ENCODE data around the gene TPRG1. TPM values are rescaled to one million over a fixed set of nuclear protein-coding genes. Genes with fewer than 3 reads are reported as not detected.
A peak's percentile ranks its signal among the peaks of the same experiment; 100 is the strongest.

The TPRG1 gene
- polyA plus RNA-seq, 1 donor (not counting 4 experiments of a cell fraction or from before 2014, with no cell fraction given), result 1.5 TPM

GRCh38 chr3:189192725-189193124, 21.0 kb downstream of the TPRG1 start:
- Histone ChIP-seq H3K27me3 (ENCODE audit: control insufficient read depth, extremely low read depth, insufficient read depth, low read length) (no peaks in the 10 kb centered on the region), H3K27ac (ENCODE audit: control insufficient read depth, insufficient read depth, low read length) (no peak overlapping the region), H3K9ac (ENCODE audit: control insufficient read depth, extremely low read depth, insufficient read depth, low read length) (no peak overlapping the region), H3K9me3 (ENCODE audit: control insufficient read depth, low read depth, low read length) (no peaks in the 10 kb centered on the region), H3K4me2 (ENCODE audit: control insufficient read depth, extremely low read depth, insufficient read depth, low read depth, low read length) (no peak overlapping the region), H3K36me3 (ENCODE audit: control insufficient read depth in 2 of 2, extremely low read depth in 1 of 2, insufficient read depth in 2 of 2, low read length in 2 of 2) (no peaks in the 10 kb centered on the region), H3K9me1 (ENCODE audit: control insufficient read depth, extremely low read depth, insufficient read depth, low read length) (no peaks in the 10 kb centered on the region), H2AFZ (ENCODE audit: control insufficient read depth, low read length) (no peak overlapping the region), H4K20me1 (ENCODE audit: control insufficient read depth, extremely low read depth, insufficient read depth, low read length) (no peaks in the 10 kb centered on the region), H3K4me3 (ENCODE audit: control insufficient read depth in 2 of 3, extremely low read depth in 1 of 3, insufficient read depth in 2 of 3, low read depth in 1 of 3, low read length in 3 of 3) (no peak overlapping the region), H3K4me1 (ENCODE audit: control insufficient read depth, extremely low read depth, insufficient read depth, low read length) (no peaks in the 10 kb centered on the region), H3K79me2 (ENCODE audit: control insufficient read depth, insufficient read depth, low read length) (no peaks in the 10 kb centered on the region)
- DNase-seq (ENCODE audit: low read depth, low spot score) (no peak), FAIRE-seq (no peak)
- dilution Hi-C loops (cut with MboI; ENCODE audit: extremely low pct_ligation_motif_present, low sequenced_read_pairs), result no loop called here
- TF ChIP-seq CTCF (optimal IDR thresholded peaks at IDR 0.05 in 1 of 3, IDR thresholded peaks at IDR 0.05 in 1 of 3, conservative IDR thresholded peaks at IDR 0.05 in 1 of 3; ENCODE audit: extremely low read depth in 1 of 3, insufficient read depth in 2 of 3, low read length in 3 of 3) (no peak), EZH2 (IDR thresholded peaks at IDR 0.05; ENCODE audit: low read length) (no peak)

- H3K4me2 ChIP-seq (ENCODE audit: control insufficient read depth, extremely low read depth, insufficient read depth, low read depth, low read length), result no peak overlapping the region
- no peak overlapping the region for H3K4me3 ChIP-seq (ENCODE audit: control insufficient read depth in 2 of 3, extremely low read depth in 1 of 3, insufficient read depth in 2 of 3, low read depth in 1 of 3, low read length in 3 of 3)
- H2AFZ ChIP-seq (ENCODE audit: control insufficient read depth, low read length), result no peak overlapping the region
- DNase-seq (ENCODE audit: low read depth, low spot score) (no peak), FAIRE-seq (no peak)
- no peaks in the 10 kb centered on the region for H3K9me1 ChIP-seq (ENCODE audit: control insufficient read depth, extremely low read depth, insufficient read depth, low read length)
- TF ChIP-seq EZH2 (IDR thresholded peaks at IDR 0.05; ENCODE audit: low read length) (no peak), CTCF (optimal IDR thresholded peaks at IDR 0.05 in 1 of 3, IDR thresholded peaks at IDR 0.05 in 1 of 3, conservative IDR thresholded peaks at IDR 0.05 in 1 of 3; ENCODE audit: extremely low read depth in 1 of 3, insufficient read depth in 2 of 3, low read length in 3 of 3) (peak; percentile 20 to 51 (median 30))
- no peaks in the 10 kb centered on the region for H4K20me1 ChIP-seq (ENCODE audit: control insufficient read depth, extremely low read depth, insufficient read depth, low read length)
- H3K4me1 ChIP-seq (ENCODE audit: control insufficient read depth, extremely low read depth, insufficient read depth, low read length), result no peaks in the 10 kb centered on the region
- H3K36me3 ChIP-seq (ENCODE audit: control insufficient read depth in 2 of 2, extremely low read depth in 1 of 2, insufficient read depth in 2 of 2, low read length in 2 of 2), result no peaks in the 10 kb centered on the region
- dilution Hi-C loops (cut with MboI; ENCODE audit: extremely low pct_ligation_motif_present, low sequenced_read_pairs), result no loop called here
- H3K27me3 ChIP-seq (ENCODE audit: control insufficient read depth, extremely low read depth, insufficient read depth, low read length), result no peaks in the 10 kb centered on the region
- H3K27ac ChIP-seq (ENCODE audit: control insufficient read depth, insufficient read depth, low read length), result no peak overlapping the region
- H3K79me2 ChIP-seq (ENCODE audit: control insufficient read depth, insufficient read depth, low read length), result no peaks in the 10 kb centered on the region
- H3K9me3 ChIP-seq (ENCODE audit: control insufficient read depth, low read depth, low read length), result no peaks in the 10 kb centered on the region
- no peak overlapping the region for H3K9ac ChIP-seq (ENCODE audit: control insufficient read depth, extremely low read depth, insufficient read depth, low read length)
Measured at GRCh38 chr3:189195302-189195701, 23.5 kb downstream of the TPRG1 start.
